GM08714 (cell line): ENCODE data around the gene ARMH1.
"Not testable (repeated sequence)": the region's sequence is repeated elsewhere in the genome, so short reads cannot be mapped to it uniquely, and the experiment has no call there.

Experiments
- H3K4me3 ChIP-seq: fragments of 200-500 bp; sonication (Bioruptor generic); 2 replicates; pipeline ENCODE4 v1.5.1; 2014; ENCODE audit warnings: mild to moderate bottlenecking, low read length, inconsistent platforms
- ZNF274 ChIP-seq: IDR thresholded peaks from 2 replicates; pipeline ENCODE4 v1.6.1; 2012; ENCODE audit warnings: mild to moderate bottlenecking, low read depth, low read length

The ARMH1 gene

DNA sequence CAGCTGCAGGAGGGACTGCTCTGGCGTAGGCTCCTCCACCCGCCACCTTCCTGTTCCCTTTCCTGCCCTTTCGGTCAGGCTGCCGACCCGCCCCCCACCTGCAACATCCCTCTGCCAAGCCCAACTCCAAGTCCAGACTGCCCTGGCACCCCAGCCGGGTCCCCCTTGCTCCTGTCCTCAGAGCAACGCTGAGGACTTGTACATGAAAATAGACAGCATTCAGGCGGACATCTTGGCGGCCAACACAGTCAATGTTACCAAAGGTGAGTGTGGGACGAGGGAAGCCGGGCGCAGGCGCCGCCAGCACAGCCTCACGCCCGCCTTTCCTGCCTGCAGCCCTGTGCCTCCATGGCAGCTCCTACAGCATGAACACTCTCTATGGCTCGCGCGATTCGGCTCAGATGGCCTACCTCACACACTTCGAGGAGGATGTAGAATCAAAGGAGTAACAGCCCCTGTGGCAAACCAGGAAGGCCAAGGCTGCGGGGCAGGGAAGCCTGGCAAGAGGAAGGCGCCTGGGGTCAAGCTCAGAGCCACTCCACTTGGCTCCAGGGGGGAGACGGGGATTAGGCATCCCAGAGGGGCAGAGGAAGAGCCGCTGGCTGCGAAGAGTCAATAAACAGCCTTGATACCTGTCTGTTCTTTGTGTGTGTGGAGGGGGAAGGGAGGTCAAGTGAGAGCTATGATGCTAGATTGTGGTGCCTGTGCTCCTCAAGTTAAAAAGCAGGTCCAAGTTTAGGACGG lies 50.6 kb downstream of the ARMH1 start:
- TF ChIP-seq ZNF274, result no peak
- H3K4me3 ChIP-seq, result no peak overlapping the region

- H3K4me3 ChIP-seq, result no peak within 1 kb of the TSS
Observed at GRCh38 chr1:44730741-44731512, 56.4 kb downstream of the ARMH1 start, which contains the start of gene RNU5D-1. RNU5D-1 (minus strand) TSS chr1:44731170.

DNA sequence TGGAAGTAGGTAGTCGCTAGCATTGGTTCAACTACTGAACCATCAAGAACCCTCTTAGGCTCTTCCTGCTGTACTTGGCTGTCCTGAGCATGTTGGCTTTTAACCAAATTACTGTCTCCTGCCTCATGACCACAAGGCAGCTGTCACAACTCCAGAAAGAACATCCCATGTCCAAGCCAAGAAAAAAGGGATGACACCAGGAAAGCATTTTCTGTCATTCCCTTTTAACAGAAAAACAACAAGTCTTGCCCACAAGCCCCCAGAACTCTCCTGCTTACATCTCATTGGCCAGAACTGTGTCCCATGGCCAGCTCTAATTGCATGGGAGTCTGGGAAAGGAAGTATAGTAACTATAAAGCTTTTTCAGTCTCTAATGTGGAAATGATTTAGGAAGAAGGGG lies 58.9 kb downstream of the ARMH1 start:
- TF ChIP-seq ZNF274, result no peak

More at GRCh38 chr1:44730741-44731512, 56.4 kb downstream of the ARMH1 start, which contains the start of gene RNU5D-1:
- TF ChIP-seq ZNF274, result no peak

GRCh38 chr1:44733784-44734183 lies 59.3 kb downstream of the ARMH1 start:
- no peak overlapping the region for H3K4me3 ChIP-seq
- TF ChIP-seq ZNF274, result no peak

More for the DNA sequence above, 58.9 kb downstream of the ARMH1 start:
- H3K4me3 ChIP-seq, result no peak overlapping the region

DNA sequence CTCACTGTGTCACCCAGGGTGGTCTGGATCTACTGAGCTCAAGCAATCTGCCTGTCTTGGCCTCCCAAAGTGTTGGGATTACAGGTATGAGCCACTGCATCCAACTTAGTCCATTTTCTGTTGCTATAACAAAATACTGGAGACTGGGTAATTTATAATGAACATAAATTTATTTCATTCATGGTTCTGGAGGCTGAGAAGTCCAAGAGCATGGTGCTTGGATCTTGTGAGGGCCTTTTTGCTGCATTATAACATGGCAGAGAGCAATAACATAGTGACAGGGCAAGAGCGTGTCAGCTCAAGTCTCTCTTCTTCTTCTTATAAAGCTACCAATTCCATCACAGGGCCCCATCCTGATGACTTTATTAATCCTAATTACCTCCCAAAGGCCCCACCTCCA lies 61.5 kb downstream of the ARMH1 start:
- no peak for TF ChIP-seq ZNF274
- no peak overlapping the region for H3K4me3 ChIP-seq

DNA sequence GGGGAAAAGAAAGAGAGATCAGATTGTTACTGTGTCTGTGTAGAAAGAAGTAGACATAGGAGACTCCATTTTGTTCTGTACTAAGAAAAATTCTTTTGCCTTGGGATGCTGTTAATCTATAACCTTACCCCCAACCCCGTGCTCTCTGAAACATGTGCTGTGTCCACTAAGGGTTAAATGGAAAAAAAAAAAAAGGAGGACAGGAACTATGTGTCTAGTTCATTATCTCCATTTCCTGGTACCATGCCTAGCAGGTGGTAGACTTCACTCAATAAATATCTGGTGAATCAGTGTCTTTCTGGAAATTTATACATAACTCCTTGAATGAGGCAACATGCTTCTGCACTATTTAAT lies 64.4 kb downstream of the ARMH1 start:
- peak overlapping the region; percentile 87 for H3K4me3 ChIP-seq

DNA sequence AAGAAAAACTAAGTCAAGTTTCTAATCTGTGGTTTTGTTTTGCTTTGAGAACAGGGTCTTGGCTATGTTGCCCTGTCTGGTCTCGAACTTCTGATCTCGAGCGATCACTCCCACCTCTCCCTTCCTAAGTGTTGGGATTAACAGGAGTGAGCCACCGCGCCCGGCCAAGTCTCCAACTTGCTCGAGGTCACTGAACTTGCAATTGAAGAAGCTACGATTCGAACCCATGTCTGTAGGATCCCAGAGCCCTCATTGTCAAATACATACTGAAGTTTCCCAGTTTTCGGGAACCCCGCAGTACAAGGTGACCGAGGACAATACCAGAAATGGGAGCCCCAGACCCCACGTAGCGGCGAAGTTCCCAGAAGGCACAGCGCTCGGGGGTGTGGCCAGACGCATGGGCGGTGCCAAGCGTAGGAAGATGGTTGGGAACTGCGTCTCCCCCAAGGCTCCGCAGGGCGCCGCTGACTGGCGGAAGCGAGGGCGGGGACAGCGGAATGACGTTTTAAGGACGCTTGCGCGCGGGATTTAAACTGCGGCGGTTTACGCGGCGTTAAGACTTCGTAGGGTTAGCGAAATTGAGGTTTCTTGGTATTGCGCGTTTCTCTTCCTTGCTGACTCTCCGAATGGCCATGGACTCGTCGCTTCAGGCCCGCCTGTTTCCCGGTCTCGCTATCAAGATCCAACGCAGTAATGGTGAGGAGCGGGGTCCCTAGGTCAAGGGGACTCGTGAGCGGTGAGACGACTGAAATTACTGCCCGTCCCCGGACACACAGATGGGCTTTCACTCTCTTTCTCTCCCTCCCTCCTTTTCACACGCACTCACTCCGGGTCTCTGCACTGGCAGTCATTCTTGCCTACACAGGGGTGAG lies 65.0 kb downstream of the ARMH1 start, which contains the start of gene KIF2C:
Gene KIF2C, plus strand, starts transcription at position 531 of the 872 bp plus-strand sequence. Its CDS starts 96 bp downstream, at position 627.
- no peak for TF ChIP-seq ZNF274
- peak within 1 kb of the TSS; percentile 93 for H3K4me3 ChIP-seq

- H3K4me3 ChIP-seq, result peak overlapping the region; percentile 93
- no peak for TF ChIP-seq ZNF274
Observed at GRCh38 chr1:44740179-44740617, 65.7 kb downstream of the ARMH1 start.

DNA sequence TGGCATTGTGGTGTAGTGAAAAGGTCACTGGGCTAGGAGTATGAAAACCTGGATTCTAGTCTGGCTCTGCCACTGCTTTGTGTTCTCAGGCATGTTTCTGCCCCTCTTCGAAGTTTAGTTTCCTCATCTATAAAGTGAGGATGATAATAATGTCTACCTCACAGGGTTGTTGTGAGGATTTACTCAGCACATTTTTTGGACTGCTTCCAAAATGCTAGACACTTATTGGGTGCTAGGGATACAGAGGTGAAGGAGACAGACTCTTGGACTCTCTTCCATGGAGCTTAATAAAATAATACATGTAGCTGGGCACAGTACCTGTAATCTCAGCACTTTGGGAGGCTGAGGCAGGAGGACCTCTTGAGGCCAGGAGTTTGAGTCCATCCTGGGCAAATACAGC lies 68.7 kb downstream of the ARMH1 start:
- TF ChIP-seq ZNF274, result no peak
- no peak overlapping the region for H3K4me3 ChIP-seq

- TF ChIP-seq ZNF274, result no peak
- H3K4me3 ChIP-seq, result no peak overlapping the region
Observed at GRCh38 chr1:44747878-44748277, 73.4 kb downstream of the ARMH1 start.

DNA sequence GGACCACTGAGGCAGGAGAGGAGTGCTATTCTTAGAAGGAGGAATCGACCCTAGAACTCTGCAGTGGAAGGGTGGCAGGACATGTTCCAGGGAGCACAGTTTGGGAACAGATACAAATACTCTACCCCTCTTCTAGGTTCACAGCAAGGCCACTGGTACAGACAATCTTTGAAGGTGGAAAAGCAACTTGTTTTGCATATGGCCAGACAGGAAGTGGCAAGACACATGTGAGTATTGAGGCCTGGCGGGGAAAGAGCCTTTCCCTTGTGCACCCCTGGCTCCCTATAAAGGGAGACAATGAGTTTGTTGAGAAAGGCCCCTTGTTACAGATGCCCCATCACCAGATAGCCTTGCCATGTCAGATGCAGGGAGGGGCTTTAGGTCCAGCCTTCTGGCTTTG lies 82.9 kb downstream of the ARMH1 start:
- H3K4me3 ChIP-seq, result no peak overlapping the region; the same call in 1 of the 2 replicates
- no peak for TF ChIP-seq ZNF274

DNA sequence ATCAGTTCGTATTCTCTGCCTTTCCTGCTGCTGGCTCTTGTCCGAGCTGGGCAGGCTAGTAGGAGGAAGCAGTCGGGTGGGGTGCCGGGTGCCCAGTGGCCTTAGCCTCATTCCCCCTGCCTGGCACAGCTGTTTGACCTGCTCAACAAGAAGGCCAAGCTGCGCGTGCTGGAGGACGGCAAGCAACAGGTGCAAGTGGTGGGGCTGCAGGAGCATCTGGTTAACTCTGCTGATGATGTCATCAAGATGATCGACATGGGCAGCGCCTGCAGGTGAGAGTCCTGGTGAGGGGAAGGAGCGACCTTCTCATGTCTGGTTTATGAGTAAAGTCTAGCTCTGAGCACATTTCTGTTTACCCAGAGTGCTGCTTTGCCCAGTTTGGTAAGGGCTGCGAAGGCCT lies 84.6 kb downstream of the ARMH1 start:
- H3K4me3 ChIP-seq, result no peak overlapping the region
- TF ChIP-seq ZNF274, result no peak

DNA sequence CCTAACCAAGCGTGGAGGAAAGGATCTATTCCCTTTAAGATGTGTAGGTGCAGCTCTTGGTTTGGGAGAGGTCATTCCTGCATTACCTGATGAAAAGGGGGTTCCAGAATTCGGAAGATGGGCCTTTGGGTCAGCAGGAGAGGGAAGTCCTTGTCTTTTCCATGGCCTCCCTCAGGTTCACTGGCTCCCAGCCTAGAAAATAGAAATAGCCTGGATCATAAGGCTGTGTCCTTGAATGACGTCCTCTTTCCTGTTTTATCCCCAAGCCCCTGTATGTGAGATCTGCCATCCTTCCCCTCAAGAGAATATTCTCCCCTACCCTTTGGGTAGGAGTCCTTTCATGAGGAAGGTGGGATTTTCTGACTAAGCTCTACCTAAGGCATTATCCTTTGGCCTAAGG lies 86.4 kb downstream of the ARMH1 start:
- TF ChIP-seq ZNF274, result no peak
- no peak overlapping the region for H3K4me3 ChIP-seq

DNA sequence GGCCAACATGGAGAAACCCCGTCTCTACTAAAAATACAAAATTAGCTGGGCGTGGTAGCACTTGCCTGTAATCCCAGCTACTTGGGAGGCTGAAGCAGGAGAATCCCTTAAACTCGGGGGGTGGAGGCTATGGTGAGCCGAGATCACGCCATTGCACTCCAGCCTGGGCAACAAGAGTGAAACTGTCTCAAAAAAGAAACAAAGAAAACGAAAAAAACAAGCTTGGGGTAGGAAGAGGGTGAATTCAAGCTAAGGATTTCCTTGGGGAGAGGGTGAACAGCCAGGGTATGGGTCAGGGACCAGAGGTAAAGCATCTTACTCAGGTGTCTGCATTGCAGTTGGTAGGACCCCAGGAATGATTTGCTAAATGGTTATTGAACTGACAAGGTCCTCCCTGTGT lies 91.9 kb downstream of the ARMH1 start:
- not testable (repeated sequence) for H3K4me3 ChIP-seq
